HG03103 (cell line): ENCODE results near the gene EFS.

ENCODE experiments used
- ATAC-seq: cut with Tn5 transposase; IDR thresholded peaks from one replicate; pipeline ENCODE4 v1.9.1; 2021; ENCODE audit warnings: low read depth; ENCODE audit not compliant: unreplicated experiment

EFS gene

GRCh38 chr14:23380197-23380914, 15.4 kb upstream of the EFS start:
- ATAC-seq = no peak

DNA sequence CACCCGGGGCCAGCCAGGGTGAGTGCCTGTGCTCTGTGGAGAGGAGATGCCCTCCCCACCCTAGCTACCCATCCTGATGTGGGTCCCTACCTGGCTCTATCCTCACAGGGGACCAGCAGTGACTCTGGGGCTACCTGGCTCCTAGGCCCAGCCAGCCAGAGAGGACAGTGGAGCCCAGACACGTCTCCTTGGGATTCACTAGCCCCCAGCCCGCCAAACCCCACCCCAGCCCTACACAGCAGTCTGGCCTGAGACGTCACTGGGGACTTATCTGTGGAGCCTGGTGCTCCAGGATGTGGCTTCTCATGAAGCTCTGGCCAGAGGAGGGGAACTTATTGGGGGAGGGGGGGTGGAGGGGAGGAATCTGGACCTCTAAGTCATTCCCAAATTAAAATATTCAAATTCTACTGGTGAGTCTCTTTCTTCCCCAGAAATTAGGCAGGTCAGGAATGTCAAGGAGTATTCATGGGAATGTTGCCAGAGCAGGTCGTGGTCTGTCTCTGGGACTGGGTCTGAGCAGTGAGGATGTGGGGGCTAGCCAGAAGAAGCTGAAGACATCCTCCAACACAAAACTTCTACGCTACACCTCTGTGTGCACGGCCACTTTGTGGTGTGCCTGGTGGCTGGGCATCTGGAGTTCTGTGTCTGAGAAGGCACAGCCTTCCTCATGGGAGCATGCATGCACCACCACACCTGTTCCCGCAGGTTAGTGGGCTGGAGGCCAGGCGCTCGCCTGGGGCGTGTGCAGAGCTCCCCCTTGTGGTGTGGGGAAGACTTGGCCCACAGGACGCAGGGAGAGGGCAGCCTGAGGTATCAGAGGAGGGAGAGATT, 14.6 kb upstream of the EFS start:
- ATAC-seq = no peak

GRCh38 chr14:23378612-23379220, 13.7 kb upstream of the EFS start:
- no peak for ATAC-seq

DNA sequence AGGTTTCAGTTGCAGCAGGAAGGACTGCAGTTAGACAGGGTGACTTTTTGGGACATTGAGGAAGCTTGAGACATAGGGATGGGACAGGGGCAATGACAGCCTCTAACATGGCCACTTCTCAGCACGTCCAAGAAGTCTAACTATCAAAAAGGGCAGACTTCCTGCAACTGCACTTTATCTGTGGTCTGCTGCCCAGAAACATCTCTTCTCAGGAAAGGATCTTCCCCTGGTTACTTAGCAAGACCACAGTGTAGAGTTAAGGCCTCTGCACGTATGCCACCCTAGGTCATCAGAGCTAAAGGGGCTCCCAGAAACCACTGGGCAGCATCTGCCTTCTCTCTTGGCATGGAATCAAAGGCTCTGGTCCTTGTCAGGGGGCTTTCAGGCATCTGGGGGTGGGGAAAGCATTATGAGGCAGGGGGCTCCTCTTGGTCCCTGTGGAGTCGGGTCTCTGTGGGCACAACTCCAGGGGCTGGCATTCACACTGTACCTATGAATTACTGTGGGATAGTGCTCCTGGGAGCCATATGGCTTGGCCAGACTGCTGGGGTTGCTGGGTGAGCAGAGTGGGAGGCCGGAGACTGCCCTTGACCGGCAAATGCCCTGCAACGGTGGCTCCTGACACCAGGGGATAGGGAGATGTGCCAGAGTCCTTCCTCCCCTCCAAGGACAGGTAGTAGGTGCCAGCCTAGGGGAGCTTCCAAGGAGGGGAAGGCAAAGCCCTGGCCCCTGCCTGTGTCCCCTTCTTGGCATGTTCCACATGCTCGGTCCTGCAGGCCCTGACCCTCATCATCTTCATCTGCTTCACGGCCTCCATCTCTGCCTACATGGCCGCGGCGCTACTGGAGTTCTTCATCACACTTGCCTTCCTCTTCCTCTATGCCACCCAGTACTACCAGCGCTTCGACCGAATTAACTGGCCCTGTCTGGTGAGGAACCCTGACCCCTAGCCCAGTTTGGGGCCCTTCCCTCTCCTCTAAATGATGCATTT, 12.9 kb upstream of the EFS start:
- no peak for ATAC-seq

DNA sequence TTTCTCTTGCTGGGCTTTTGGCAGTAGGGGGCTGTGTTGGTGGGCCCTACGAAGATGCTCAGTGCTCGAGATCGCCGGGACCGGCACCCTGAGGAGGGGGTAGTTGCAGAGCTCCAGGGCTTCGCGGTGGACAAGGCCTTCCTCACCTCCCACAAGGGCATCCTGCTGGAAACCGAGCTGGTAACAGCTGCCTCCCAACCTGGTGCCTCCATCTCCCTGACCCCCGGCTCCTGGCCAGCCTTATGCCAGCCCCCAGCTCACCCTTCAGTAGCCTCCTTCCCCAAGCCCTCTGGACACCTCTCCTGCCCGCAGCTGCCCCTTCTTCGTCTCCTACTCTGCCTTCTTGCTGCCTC, 12.2 kb upstream of the EFS start:
- ATAC-seq = no peak

- ATAC-seq = no peak
These were observed 11.7 kb upstream of the EFS start, which contains the start of gene CMTM5 for GRCh38 chr14:23376482-23377197. Gene CMTM5 (plus strand): TSS chr14:23377046. CDS start chr14:23377252, 206 bp downstream.

DNA sequence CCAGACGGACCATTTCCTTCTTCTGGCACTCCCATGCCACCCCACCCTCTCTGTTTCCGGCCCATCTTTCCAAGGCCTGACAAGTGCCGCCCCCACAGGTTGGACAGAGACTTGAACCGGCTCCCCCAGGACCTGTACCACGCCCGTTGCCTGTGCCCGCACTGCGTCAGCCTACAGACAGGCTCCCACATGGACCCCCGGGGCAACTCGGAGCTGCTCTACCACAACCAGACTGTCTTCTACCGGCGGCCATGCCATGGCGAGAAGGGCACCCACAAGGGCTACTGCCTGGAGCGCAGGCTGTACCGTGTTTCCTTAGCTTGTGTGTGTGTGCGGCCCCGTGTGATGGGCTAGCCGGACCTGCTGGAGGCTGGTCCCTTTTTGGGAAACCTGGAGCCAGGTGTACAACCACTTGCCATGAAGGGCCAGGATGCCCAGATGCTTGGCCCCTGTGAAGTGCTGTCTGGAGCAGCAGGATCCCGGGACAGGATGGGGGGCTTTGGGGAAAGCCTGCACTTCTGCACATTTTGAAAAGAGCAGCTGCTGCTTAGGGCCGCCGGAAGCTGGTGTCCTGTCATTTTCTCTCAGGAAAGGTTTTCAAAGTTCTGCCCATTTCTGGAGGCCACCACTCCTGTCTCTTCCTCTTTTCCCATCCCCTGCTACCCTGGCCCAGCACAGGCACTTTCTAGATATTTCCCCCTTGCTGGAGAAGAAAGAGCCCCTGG, 10.7 kb upstream of the EFS start:
- no peak for ATAC-seq

GRCh38 chr14:23373041-23373440, 8.1 kb upstream of the EFS start:
- no peak for ATAC-seq

DNA sequence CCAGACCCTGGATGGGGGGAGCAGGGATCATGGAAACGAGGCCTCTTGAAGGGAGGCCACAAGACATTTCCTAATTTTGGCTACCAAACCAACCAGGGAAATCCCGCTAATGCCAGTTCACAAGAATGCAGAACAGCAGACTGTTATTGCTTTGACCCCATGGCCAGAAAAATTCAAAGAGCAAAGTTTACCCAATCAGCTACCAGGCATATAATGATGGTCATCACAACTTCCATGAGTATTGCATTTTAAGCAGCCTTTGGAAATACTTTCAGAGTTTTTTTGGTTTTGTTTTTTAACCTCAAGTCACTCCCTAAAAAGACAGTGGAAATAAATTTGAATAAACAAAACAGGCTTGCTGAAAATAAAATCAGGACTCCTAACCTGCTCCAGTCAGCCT, 7.5 kb upstream of the EFS start, which contains the start of gene IL25:
TSS of gene IL25 (plus strand) at position 301 of the 400 bp plus-strand sequence.
- no peak for ATAC-seq

DNA sequence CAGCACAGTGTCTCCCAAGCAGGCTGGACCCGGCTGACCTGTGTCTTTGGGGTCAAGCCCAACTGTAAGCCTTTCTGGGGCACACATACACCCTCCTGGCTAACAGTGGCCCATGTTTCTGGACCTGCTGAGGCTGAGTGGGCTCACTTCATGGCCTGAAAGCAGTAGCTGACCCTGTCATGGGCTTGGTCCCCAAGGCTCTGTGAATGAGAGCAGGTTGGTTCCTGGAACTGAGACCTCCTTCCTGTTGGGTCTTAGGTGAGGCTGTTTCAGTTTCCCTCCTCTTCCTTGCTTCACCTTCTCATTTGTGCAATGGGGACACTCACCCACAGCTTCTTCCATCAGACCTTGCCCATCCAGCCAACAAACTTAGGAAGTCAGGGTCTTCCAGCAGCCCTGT, 6.9 kb upstream of the EFS start:
- no peak for ATAC-seq

DNA sequence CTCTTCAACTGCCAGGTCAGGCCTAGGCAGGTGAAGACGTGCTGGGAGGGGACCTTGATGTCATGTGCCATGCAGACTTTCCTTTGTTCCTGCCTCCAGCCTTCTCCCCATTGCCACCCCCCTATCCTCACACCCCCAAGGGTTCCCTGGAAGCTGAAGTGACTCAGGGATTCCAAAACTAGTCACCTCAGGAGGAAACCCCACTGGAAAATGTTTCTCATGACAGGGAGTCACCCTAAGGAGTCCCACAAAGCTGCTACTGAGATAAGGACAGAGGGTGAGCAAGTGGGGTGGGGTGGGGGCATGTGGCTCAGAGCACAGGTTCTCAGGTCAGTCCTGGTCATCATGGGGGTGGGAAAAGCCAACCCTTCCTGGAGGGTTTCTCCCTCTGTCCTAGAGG, 5.2 kb upstream of the EFS start:
- no peak for ATAC-seq

- no peak for ATAC-seq
These were observed 1.5 kb upstream of the EFS start for GRCh38 chr14:23366426-23366921.

DNA sequence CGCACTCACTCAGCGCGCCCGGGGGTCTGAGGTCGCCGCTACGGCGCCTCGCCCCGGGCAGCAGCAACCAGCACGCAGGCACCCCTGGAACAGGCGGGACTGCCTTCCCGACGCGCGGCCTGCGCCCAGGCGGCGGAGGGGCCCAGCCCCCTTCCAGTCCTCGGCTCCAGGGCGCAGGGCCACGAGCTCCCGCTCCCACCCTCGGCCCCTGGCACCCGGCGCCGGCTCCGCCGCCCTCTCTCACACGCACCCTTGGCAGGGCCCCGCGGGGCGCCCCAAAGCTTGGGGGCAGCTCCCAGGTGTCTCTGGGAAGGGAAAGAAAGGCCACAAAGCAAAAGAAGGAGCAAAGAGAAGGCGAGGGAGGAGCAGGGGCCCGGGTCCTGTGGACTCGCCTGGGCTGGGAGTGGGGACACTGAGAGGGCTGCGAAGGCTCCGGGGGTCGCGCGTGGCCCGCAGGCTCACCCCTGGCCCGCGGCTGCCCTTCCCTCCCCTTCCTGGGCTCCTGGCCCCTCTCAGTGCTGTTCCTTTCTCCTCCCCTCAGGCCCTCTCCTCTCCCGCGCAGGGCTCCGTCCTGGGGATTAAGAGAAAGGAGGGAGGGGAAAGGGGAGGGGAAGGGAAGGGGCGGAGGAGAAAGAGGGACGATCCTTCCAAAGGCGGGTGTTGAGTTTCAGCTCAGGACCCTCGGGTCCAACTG, 907 bp upstream of the EFS start:
- no peak for ATAC-seq

- no peak for ATAC-seq
These were observed 572 bp downstream of the EFS start for GRCh38 chr14:23364164-23365035.

DNA sequence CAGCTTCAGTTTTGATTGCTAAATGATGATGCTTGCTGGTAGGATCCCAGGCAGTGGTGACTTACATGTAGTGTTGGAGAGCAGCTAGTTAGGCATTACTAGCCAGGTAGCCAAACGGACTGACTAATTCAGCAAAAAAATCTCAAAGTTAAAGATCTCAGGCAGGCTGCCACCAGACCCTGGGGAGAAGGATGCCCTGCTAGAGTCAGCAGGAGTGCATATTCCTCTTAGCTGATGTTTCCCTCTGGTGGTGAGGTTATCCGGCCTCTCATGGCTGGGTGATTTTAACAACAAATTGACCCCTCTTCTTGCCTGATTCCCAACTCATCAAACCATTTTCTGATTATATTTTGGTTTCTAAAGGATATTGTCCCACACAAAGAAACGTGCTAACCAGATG, 2.8 kb downstream of the EFS start:
- no peak for ATAC-seq

DNA sequence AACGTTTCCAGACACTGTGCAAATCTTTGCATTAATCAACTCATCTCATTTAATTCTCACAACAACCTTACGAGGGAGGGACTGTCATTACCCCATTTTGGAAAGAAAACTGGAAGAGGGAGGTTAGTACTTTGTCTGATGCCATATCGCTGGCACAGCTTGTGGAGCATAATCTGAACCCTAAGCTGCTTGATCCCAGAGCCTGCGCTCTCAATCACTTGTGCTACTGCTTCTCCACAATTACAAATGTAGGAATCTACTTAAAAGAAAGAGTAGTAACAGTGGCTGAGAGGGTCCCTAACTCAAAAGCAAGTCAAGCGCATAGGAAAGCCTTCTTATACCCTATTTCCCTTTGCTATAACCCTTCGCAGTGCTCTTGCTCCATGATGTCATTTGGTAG, 3.2 kb downstream of the EFS start:
- ATAC-seq = no peak

DNA sequence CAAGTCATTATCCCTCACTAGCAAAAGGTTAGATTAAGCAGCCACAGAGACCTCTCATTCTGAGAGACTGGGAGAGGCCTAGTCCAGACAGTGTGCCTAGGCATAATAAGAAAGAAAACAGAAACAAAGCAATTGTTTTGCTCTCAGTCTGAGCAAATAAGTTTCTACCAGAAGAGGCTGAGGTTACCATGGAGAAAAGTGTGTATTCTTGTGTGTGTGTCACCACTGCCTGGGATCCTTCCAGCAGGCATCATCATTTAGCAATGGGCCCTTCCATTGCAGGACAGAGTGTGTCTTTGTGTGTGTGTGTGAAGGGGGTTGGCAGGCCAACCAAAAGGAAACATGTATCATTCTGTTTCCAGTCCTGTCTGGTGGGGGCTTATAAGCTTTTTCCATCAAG, 3.7 kb downstream of the EFS start:
- no peak for ATAC-seq
